ENCODE results near the gene RAD51AP2. TPM values are rescaled to one million over a fixed set of nuclear protein-coding genes. Genes with fewer than 3 reads are reported as not detected.

The RAD51AP2 gene
- total and polyA plus RNA-seq, 2 of the 8 experiments (the other 6 are each of a cell fraction or from before 2014, with no cell fraction given) = 0.02 to 0.20 TPM

GRCh38 chr2:17541531-17541950 is 23.3 kb upstream of the RAD51AP2 start:
- no peak overlapping the region for H2AK5ac ChIP-seq (ENCODE audit: low read depth, low read length)
- peak overlapping the region; percentile 92 to 99 for H3K4me2 ChIP-seq (ENCODE audit: insufficient read depth in 1 of 2, low read depth in 2 of 2, low read length in 2 of 2)
- no peak overlapping the region for H3K27ac ChIP-seq (ENCODE audit: low read depth, low read length)
- 1% methylated on average over 12 of the region's 12 CpGs; no CpG with 5 or more reads in 1 of the 2 experiments for whole genome bisulfite sequencing, 2 experiments (ENCODE audit: extremely low coverage in 1 of 2, insufficient coverage in 1 of 2, insufficient read length in 1 of 2, insufficient replicate concordance in 2 of 2, low coverage in 1 of 2, low lambda C conversion rate in 2 of 2, missing lambda C conversion rate in 1 of 2)
- peaks cover 16 to 39% of the 10 kb centered on the region in 2 experiments for H3K79me2 ChIP-seq (ENCODE audit: control insufficient read depth in 1 of 2, insufficient read depth in 2 of 2, low read length in 2 of 2)
- peak overlapping the region; percentile 57 for H3K18ac ChIP-seq (ENCODE audit: extremely low read depth, low read length)
- peak overlapping the region; percentile 41 for H3K4ac ChIP-seq (replicated peaks; ENCODE audit: insufficient read length, low read depth, low read length)
- no peaks in the 10 kb centered on the region for H3K9me3 ChIP-seq (ENCODE audit: insufficient read depth in 2 of 2, low read depth in 1 of 2, low read length in 1 of 2)
- H3K23me2 ChIP-seq (ENCODE audit: low read depth, low read length) = peaks cover 26% of the 10 kb centered on the region
- H3K79me1 ChIP-seq (ENCODE audit: low read depth, low read length) = no peaks in the 10 kb centered on the region; the same call in 1 of the 2 replicates
- H4K5ac ChIP-seq (ENCODE audit: insufficient read length, low read depth, low read length) = no peak overlapping the region
- no peak for DNase-seq (ENCODE audit: low read depth in 1 of 2, low spot score in 2 of 2)
- peak overlapping the region; percentile 29; the same call in 1 of the 2 replicates for H2BK5ac ChIP-seq (ENCODE audit: low read depth, low read length)
- 0 out of 2 replicates have a peak overlapping the region, but pooled peaks have one; percentile 32 for H2BK15ac ChIP-seq (ENCODE audit: low read length)
- H3K14ac ChIP-seq (ENCODE audit: insufficient read length) = no peak overlapping the region
- H3K36me3 ChIP-seq (ENCODE audit: control insufficient read depth in 2 of 4, insufficient read depth in 4 of 4, low read length in 3 of 4) = no peaks in the 10 kb centered on the region
- ChIA-PET POLR2A (ENCODE audit: partially characterized antibody) (interaction anchor here (1.3 kb wide), 1 partner anchor 33 kb away, joined by 9 read pairs; no protein-coding TSS in a partner anchor), CTCF (ENCODE audit: partially characterized antibody) (no interaction called here)
- no peak for FAIRE-seq
- TF ChIP-seq POLR2AphosphoS5 (IDR thresholded peaks at IDR 0.05; ENCODE audit: low read depth, low read length) (no peak), SIRT6 (IDR thresholded peaks at IDR 0.05; ENCODE audit: low read length) (no peak), RXRA (IDR thresholded peaks at IDR 0.05; ENCODE audit: insufficient read depth, low read depth, low read length) (no peak), CEBPB (IDR thresholded peaks at IDR 0.05; ENCODE audit: low read depth, low read length) (no peak), RNF2 (IDR thresholded peaks at IDR 0.05; ENCODE audit: borderline replicate concordance, low read depth, low read length, missing control alignments, poor library complexity, severe bottlenecking) (no peak), TAF7 (optimal IDR thresholded peaks at IDR 0.05; ENCODE audit: borderline replicate concordance, low read depth, low read length) (no peak), HDAC2 (IDR thresholded peaks at IDR 0.05; ENCODE audit: borderline replicate concordance in 1 of 2, low read depth in 2 of 2, low read length in 2 of 2) (no peak), SUZ12 (IDR thresholded peaks at IDR 0.05; ENCODE audit: low read length) (no peak), CHD1 (IDR thresholded peaks at IDR 0.05; ENCODE audit: low read depth, low read length) (no peak), GABPA (IDR thresholded peaks at IDR 0.05; ENCODE audit: borderline replicate concordance, insufficient read depth, low read length) (no peak), SRF (IDR thresholded peaks at IDR 0.05; ENCODE audit: low read depth, low read length) (no peak), FOSL1 (IDR thresholded peaks at IDR 0.05; ENCODE audit: insufficient read depth, low read depth, low read length) (no peak), CBX5 (IDR thresholded peaks at IDR 0.05; ENCODE audit: low read depth, low read length) (no peak)
- H4K8ac ChIP-seq (ENCODE audit: extremely low read depth, insufficient read depth, low read length) = no peak overlapping the region
- H3K23ac ChIP-seq (ENCODE audit: insufficient read length) = no peak overlapping the region
- no peak overlapping the region for H3K56ac ChIP-seq (replicated peaks; ENCODE audit: insufficient read length, low read depth, low read length)
- peaks cover 0 to 1% of the 10 kb centered on the region in 2 experiments for H4K20me1 ChIP-seq (replicated peaks in 1 of 2; ENCODE audit: control insufficient read depth in 1 of 2, insufficient read depth in 2 of 2, low read length in 2 of 2)
- peaks cover 0 to 5% (median 0%) of the 10 kb centered on the region in 4 experiments; a peak in 1 of 7 replicates for H3K27me3 ChIP-seq (replicated peaks in 1 of 4; ENCODE audit: control insufficient read depth in 3 of 4, extremely low read depth in 1 of 4, insufficient read depth in 3 of 4, low read length in 3 of 4)
- H3K9ac ChIP-seq (replicated peaks in 1 of 4; ENCODE audit: extremely low read depth in 1 of 4, low read depth in 3 of 4, low read length in 3 of 4) = peak overlapping the region in 3 of 4 experiments; percentile 22 to 73 (median 37); a peak in 5 of 7 replicates
- no peak overlapping the region for H2BK120ac ChIP-seq (replicated peaks; ENCODE audit: low read depth, low read length)
- H2BK20ac ChIP-seq (ENCODE audit: low read length) = no peak overlapping the region
- H2BK12ac ChIP-seq (ENCODE audit: low read depth, low read length) = no peak overlapping the region
- H3K4me1 ChIP-seq (replicated peaks in 1 of 4; ENCODE audit: control insufficient read depth in 3 of 4, insufficient read depth in 4 of 4, low read length in 3 of 4) = peaks cover 6 to 21% (median 9%) of the 10 kb centered on the region in 4 experiments; a peak in 4 of 7 replicates
- peak overlapping the region; percentile 17; the same call in 1 of the 2 replicates for H2AFZ ChIP-seq (ENCODE audit: low read length)
- no peak overlapping the region for H4K91ac ChIP-seq (replicated peaks; ENCODE audit: insufficient read length, low read length)
- peak overlapping the region; percentile 74 to 97 (median 93) for H3K4me3 ChIP-seq (ENCODE audit: extremely low read depth in 1 of 4, insufficient read depth in 2 of 4, low read depth in 3 of 4, low read length in 4 of 4)

Measured in H1 (cell line).